ENCODE data around the gene UTP25. TPM values are rescaled to one million over a fixed set of nuclear protein-coding genes. Genes with fewer than 3 reads are reported as not detected.

UTP25 gene
- total RNA-seq, 1 experiment from 2014 or later = 9.5 TPM

- CTCF ChIA-PET = no interaction called here
- in situ Hi-C loops (cut with HindIII; ENCODE audit: low pct_unique_long_range_greater_than_20kb, low sequenced_read_pairs) = no loop called here
- no peak within 1 kb of the TSS for H3K27ac ChIP-seq (ENCODE audit: low read length)
Measured at GRCh38 chr1:209805875-209806760, 21.7 kb upstream of the UTP25 start, which contains the start of gene IRF6. IRF6 (minus strand) TSS chr1:209806142; CDS start chr1:209801413, 4,729 bp downstream.

More at GRCh38 chr1:209805875-209806760, 21.7 kb upstream of the UTP25 start, which contains the start of gene IRF6:
- intact Hi-C loops (cut with micrococcal nuclease; ENCODE audit: unreplicated experiment) = no loop called here
- DNase-seq (ENCODE audit: low read depth, low spot score) (no peak), ATAC-seq (peak; percentile 83)
- no peaks in the 10 kb centered on the region for H3K9me3 ChIP-seq (ENCODE audit: control insufficient read depth, insufficient read depth, low read depth, low read length)
- POLR2A ChIA-PET = interaction anchor here (0.6 kb wide), 2 partner anchors 11 to 1864 kb away, joined by 3 read pairs; no protein-coding TSS in a partner anchor
- TF ChIP-seq SIN3A (IDR thresholded peaks at IDR 0.05; ENCODE audit: borderline replicate concordance, insufficient read depth, low read depth, low read length) (no peak), REST (IDR thresholded peaks at IDR 0.05; ENCODE audit: insufficient read depth in 1 of 2, low read depth in 2 of 2, low read length in 1 of 2) (no peak), POLR2AphosphoS5 (IDR thresholded peaks at IDR 0.05; ENCODE audit: low read depth, low read length) (no peak), CTCF (IDR thresholded peaks at IDR 0.05) (no peak), TCF7L2 (IDR thresholded peaks at IDR 0.05; ENCODE audit: low read depth, low read length) (no peak)
- H3K4me3 ChIP-seq (ENCODE audit: low read depth in 2 of 2, low read length in 2 of 2) = peak within 1 kb of the TSS; percentile 36 to 51
- H3K36me3 ChIP-seq (ENCODE audit: control insufficient read depth, insufficient read depth, low read length) = no peaks in the 10 kb centered on the region
- H3K27me3 ChIP-seq (ENCODE audit: control insufficient read depth, insufficient read depth, low read length) = no peaks in the 10 kb centered on the region; the same call in none of the 2 replicates
- no peaks in the 10 kb centered on the region; the same call in 1 of the 2 replicates for H3K4me1 ChIP-seq (ENCODE audit: control insufficient read depth, insufficient read depth, low read length)
- no TSS peak for BruUV-seq (replicated peaks)

All from Panc1 (cell line).